ENCODE results near the gene PFKFB2. TPM values are rescaled to one million over a fixed set of nuclear protein-coding genes. Genes with fewer than 3 reads are reported as not detected.

PFKFB2 gene
- polyA plus RNA-seq, 1 donor, result 8.8 TPM

GRCh38 chr1:207067185-207067584 lies 14.1 kb downstream of the PFKFB2 start:
- DNase-seq (ENCODE audit: low read depth), result no peak

- no peak for DNase-seq (ENCODE audit: low read depth)
These were observed 14.6 kb downstream of the PFKFB2 start for GRCh38 chr1:207067665-207068064.

GRCh38 chr1:207069061-207069460 lies 16.0 kb downstream of the PFKFB2 start:
- no peak for DNase-seq (ENCODE audit: low read depth)

- no peak for DNase-seq (ENCODE audit: low read depth)
These were observed 16.9 kb downstream of the PFKFB2 start for GRCh38 chr1:207069858-207070506.

- DNase-seq (ENCODE audit: low read depth), result no peak
These were observed 17.7 kb downstream of the PFKFB2 start for GRCh38 chr1:207070811-207071210.

DNA sequence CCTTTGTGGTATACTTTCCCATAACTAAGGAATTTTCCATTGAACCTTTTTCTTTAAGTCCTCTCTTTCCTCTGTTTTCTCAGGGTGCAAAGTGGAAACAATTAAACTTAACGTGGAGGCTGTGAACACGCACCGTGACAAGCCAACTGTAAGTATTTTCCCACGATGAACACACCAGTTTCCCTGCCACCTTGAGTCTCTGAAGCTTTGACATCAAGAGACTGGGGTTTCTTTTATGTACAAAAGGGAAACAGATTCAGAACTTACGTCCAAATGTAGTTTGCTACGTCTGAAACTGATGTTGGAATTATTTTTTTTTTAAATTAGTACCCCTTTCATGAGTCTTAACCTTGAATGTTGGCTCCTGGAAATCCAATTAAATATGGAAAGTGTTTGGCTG lies 18.4 kb downstream of the PFKFB2 start:
- DNase-seq (ENCODE audit: low read depth), result no peak

GRCh38 chr1:207072233-207072632 lies 19.2 kb downstream of the PFKFB2 start:
- DNase-seq (ENCODE audit: low read depth), result no peak

DNA sequence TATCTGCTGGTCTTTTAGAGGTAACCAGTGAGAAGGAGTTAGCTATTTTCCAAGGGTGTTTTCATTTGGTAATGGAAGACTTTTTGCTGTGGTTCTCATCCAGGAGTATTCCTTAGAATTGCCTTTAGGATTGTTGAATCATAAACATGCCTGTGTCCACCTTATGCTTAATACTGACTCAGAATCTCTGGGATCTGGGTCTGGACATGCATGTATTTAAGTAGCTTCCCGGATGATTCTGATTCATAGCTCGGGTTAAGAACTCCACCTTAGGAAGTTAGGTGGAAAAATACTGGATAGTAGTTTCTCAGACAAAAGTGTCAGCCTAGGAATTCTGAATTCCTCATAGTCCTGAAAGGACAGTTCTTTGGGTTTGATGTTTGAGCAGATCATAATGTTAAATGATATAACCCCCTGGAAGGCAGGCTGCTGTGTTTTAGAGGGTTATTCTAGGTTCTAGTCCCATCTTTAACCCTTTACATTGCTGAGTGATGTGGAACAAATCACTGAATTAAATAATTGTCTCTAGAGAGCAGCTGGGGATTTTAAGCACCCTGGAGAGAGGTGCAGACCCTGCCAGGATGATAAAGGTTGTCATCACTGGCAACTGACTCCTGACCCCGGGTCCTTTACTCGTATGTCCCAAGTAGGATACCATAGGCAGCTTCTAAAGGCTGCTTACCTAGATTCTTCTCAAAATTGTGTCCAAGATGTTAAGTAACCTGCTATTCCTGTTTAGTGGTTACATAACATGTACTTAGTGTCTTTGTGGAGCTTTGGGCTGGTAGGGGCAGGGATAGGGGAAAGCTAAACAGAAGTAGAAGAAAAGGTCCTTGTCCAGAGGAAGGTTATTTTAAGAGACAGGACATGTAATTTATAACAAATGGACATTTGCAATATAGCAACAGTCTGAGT lies 21.1 kb downstream of the PFKFB2 start:
- no peak for DNase-seq (ENCODE audit: low read depth)

DNA sequence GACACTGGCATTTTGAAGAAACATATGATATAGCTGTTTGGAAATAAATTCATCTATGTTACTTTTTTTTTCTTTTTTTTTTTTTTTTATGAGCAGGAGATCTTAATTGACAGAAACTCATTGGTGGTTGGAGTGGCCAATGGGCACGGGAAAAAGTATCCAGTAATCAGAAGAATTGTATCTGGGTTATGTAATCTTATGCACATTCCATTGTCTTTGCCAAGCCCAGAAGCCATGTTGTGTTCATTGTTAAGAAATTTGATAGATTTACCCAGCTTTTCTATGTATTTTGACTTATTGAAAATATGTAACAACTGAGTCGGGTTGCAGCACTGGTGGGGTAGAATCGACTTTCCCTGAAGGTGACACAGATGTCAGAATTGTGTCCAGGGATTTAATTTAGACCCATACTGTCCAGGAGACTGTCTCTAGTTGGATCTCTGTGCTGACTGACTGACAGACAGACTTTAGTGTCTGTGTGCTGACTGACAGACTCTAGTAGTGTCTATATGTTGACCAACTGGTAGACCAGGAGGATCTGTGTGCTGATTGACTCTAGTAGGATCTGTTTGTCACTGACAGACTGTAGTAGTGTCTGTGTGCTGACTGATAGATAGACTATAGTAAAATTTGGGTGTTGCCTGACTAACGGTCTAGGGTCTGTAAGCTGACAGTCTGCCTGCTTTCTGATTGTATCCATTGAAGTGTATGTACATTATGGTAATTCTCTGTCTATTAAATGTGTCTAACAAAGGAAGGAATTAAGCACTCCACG lies 23.3 kb downstream of the PFKFB2 start:
- no peak for DNase-seq (ENCODE audit: low read depth)

DNA sequence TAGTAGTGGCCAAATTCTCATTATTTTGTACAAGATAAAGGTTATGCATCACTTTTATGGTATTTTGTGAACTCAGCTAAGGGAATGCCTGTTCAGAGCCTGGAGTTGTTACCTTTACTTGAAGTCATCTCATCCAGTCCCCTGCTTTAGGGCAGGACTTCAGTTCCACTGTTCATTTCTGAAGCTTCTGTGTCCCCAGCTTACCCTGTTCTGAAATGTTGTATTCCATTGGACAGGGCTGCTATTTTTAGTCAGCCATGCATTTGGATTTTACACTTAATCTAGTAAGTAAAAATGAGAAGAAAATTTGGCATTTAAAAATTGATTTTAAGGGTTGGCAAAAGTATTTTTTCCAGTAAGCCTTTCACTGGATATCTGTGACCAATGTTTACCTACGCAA lies 23.9 kb downstream of the PFKFB2 start:
- no peak for DNase-seq (ENCODE audit: low read depth)

GRCh38 chr1:207077470-207078377 lies 24.6 kb downstream of the PFKFB2 start:
- peak; percentile 57 for DNase-seq (ENCODE audit: low read depth)

DNA sequence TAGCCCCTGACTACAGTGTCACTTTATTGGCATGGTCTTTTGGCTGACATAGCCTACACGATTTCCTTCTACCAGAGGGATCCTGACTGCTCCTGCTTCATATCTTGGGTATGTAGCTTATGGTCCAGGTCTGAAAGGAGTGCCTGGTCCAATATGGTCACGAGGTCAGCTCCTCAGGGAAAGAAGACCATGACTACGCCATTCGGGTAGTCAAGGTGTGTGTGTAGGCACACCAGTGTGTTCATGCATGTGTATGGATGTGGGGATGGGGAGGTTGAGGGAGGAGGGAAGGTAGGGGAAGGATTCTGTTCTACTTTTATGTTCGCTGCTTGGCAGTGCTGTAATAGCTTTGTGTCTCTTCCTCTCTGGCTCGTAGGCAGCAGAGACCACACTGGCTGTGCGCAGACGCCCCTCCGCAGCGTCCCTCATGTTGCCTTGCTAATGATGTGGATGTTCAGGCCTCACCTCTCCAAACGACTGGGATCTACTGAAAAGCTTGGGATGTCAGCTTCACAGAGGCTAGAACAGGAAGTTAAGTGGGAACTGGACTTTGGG lies 25.6 kb downstream of the PFKFB2 start:
- no peak for DNase-seq (ENCODE audit: low read depth)

DNA sequence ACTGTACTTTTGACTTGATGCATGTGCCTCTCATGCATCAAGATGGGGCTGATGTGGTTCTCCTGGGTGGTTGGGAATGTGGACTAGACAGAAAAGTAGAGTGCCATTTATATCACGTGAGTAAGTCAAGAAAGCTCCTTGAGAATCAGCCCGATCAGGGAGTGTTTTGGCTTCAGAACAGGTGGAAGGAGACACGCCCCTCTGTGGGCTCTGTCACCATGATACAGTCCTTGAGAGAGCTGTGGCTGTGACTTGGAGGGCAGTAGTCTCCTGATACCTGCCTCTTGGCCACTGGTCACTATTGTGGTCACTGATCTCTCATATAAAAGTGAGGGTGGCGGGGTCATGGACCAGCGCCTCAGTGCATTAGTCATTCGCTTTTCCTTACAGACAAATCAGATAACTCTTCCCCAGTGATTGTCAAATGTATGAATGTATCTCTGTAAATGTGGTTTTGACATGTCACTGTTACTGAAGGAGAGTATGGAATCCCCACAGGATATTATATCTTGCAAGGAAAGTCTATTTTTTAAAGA lies 26.7 kb downstream of the PFKFB2 start:
- no peak for DNase-seq (ENCODE audit: low read depth)

GRCh38 chr1:207081088-207081487 lies 28.0 kb downstream of the PFKFB2 start:
- no peak for DNase-seq (ENCODE audit: low read depth)

DNA sequence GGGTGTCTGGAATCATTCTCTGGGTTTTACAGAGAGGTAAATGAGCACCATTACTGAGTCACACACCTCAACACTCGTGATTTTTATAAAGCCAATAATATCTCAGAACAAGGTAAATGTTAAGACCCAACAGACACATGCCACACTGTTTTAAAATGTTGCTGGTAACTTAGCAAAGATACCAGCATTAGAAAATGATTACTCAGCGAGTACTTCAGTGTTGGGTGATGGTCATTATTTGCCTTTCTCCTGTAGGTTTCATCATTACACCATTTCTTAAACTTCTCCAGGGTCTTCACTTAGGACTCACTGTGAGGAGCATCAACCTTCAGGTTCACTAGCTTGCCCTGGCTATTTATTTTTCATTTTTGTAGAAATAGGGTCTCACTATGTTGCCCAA lies 28.7 kb downstream of the PFKFB2 start:
- no peak for DNase-seq (ENCODE audit: low read depth)

GRCh38 chr1:207084232-207084631 lies 31.2 kb downstream of the PFKFB2 start:
- DNase-seq (ENCODE audit: low read depth), result no peak

DNA sequence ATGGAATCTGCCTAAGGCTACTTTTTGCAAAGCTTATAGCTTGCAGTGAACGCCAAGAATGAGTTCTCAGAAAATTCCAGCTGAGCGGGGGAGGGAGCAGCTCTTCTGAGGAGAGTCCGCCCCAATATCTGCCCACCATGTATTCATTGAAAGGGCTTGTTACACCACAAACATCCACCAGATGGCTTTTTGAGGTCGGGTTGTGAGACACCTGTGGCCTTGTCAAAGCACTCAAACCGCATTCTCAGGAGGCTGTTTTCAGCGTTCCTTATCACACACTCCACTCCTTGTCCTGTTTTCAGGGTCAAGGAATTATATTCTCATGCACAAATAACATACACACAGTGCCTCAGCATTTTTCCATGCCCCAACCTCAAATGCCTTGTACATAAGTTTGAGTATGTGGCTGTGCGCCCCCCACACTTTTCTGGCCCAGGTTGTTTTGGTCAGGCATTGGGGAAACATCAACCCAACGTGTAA lies 31.7 kb downstream of the PFKFB2 start:
- peak; percentile 35 for DNase-seq (ENCODE audit: low read depth)

- no peak for DNase-seq (ENCODE audit: low read depth)
These were observed 32.8 kb downstream of the PFKFB2 start for GRCh38 chr1:207085887-207086286.

DNA sequence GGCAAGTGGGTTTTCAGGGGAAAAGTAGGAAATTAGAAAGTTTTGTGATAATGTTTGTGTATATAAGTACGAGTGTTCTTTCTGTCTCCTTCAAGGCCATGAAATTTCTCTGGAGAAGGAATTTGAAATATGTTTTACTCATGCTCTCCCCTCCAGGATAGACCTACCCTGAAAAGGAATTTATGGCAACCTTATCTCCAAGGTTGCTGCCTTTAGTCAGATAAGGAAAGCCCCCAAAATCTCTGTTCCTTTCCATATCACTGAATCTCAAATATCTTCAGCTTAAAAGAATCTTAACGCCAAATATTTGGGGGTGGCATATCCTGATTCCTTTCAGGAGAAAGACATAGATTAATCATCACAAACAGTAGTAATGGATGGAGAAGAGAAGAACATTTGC lies 35.1 kb downstream of the PFKFB2 start:
- DNase-seq (ENCODE audit: low read depth), result no peak
